Measurements from ENCODE around the gene TXK.
A peak's percentile ranks its signal among the peaks of the same experiment; 100 is the strongest.

The TXK gene

GRCh38 chr4:48153791-48154550, 19.9 kb upstream of the TXK start:
- H3K4me3 ChIP-seq (ENCODE audit: low read depth, low read length), result no peak overlapping the region
- TF ChIP-seq CTCF (conservative IDR thresholded peaks at IDR 0.05; ENCODE audit: low read depth, low read length), result no peak
- DNase-seq (ENCODE audit: low read depth), result no peak

- TF ChIP-seq CTCF (conservative IDR thresholded peaks at IDR 0.05; ENCODE audit: low read depth, low read length), result no peak
- no peak overlapping the region for H3K4me3 ChIP-seq (ENCODE audit: low read depth, low read length)
- DNase-seq (ENCODE audit: low read depth), result no peak
Observed at GRCh38 chr4:48152259-48152658, 18.2 kb upstream of the TXK start.

GRCh38 chr4:48149827-48150370, 15.8 kb upstream of the TXK start:
- no peak for TF ChIP-seq CTCF (conservative IDR thresholded peaks at IDR 0.05; ENCODE audit: low read depth, low read length)
- no peak overlapping the region for H3K4me3 ChIP-seq (ENCODE audit: low read depth, low read length)
- peak; percentile 26 for DNase-seq (ENCODE audit: low read depth)

GRCh38 chr4:48147621-48148020, 13.6 kb upstream of the TXK start:
- TF ChIP-seq CTCF (conservative IDR thresholded peaks at IDR 0.05; ENCODE audit: low read depth, low read length), result no peak
- peak; percentile 17 for DNase-seq (ENCODE audit: low read depth)
- no peak overlapping the region for H3K4me3 ChIP-seq (ENCODE audit: low read depth, low read length)

- no peak overlapping the region for H3K4me3 ChIP-seq (ENCODE audit: low read depth, low read length)
- DNase-seq (ENCODE audit: low read depth), result peak; percentile 72
- TF ChIP-seq CTCF (conservative IDR thresholded peaks at IDR 0.05; ENCODE audit: low read depth, low read length), result peak; percentile 45
Observed at GRCh38 chr4:48141048-48141447, 7.0 kb upstream of the TXK start.

GRCh38 chr4:48139691-48140090, 5.6 kb upstream of the TXK start:
- no peak for DNase-seq (ENCODE audit: low read depth)
- no peak overlapping the region for H3K4me3 ChIP-seq (ENCODE audit: low read depth, low read length)
- TF ChIP-seq CTCF (conservative IDR thresholded peaks at IDR 0.05; ENCODE audit: low read depth, low read length), result no peak

- no peak for TF ChIP-seq CTCF (conservative IDR thresholded peaks at IDR 0.05; ENCODE audit: low read depth, low read length)
- DNase-seq (ENCODE audit: low read depth), result no peak
- H3K4me3 ChIP-seq (ENCODE audit: low read depth, low read length), result no peak overlapping the region
Observed at GRCh38 chr4:48138936-48139335, 4.9 kb upstream of the TXK start.
